ENCODE measurements around the gene RRP9.

DNA sequence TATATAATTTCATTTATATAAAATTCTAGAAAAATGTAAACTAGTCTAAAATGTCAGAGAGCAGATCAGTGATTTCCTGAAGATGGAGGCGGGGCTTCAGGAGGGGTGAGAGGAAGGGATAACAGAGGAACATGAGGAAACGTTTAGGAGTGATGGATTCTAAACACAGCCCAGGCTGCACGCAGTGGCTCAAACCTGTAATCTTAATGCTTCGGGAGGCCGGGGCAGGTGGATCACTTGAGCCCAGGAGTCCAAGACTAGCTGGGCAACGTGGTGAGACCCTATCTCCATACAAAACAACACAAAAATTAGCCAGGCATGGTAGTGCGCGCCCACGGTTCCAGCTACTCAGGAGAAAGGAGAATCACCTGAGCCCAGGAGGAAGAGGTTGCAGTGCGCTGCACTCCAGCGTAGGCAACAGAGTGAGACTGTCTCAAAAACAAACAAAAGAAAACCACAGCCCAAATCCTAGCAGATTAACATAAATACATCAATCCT, 20.6 kb downstream of the RRP9 start:
- TF ChIP-seq CTCF (IDR thresholded peaks at IDR 0.05) (no peak), JUN (CRISPR knock-in tag; IDR thresholded peaks at IDR 0.05) (no peak)

Data from WTC11 (cell line).